WTC11 (cell line): ENCODE results near the gene CREBBP. TPM values are rescaled to one million over a fixed set of nuclear protein-coding genes. Genes with fewer than 3 reads are reported as not detected.

Source experiments
- ATAC-seq: fragments of 200-7000 bp; cut with Tn5 transposase; 2 replicates; pipeline ENCODE4 v1.10.0; 2021; ENCODE audit warnings: mild to moderate bottlenecking, moderate library complexity
- CTCF ChIA-PET: fragments of 300-600 bp; sonication (Branson Sonifier 250); formaldehyde crosslinking; loops from one replicate; lab custom pipeline; 2021; ENCODE audit warnings: antibody characterized with exemption; lab: Charles Lee
- POLR2A ChIA-PET: fragments of 350-600 bp; sonication (Branson Sonifier 250); formaldehyde crosslinking; loops from one replicate; lab custom pipeline; 2021; ENCODE audit warnings: antibody characterized with exemption; lab: Charles Lee
- DNase-seq: peaks from one replicate; pipeline ENCODE4 v3.0.0; 2021; ENCODE audit warnings: low spot score
- H3K27ac Mint-ChIP-seq: 2 replicates; pipeline ENCODE4 v1.8.0; 2021; ENCODE audit warnings: mixed read lengths
- H3K27me3 Mint-ChIP-seq: 2 replicates; pipeline ENCODE4 v1.8.0; 2021; ENCODE audit warnings: low read depth, mild to moderate bottlenecking, moderate library complexity, mixed read lengths
- H3K36me3 Mint-ChIP-seq: 2 replicates; pipeline ENCODE4 v1.8.0; 2021; ENCODE audit warnings: mixed read lengths
- H3K4me1 Mint-ChIP-seq: 2 replicates; pipeline ENCODE4 v1.8.0; 2022; ENCODE audit warnings: mixed read lengths
- H3K4me3 Mint-ChIP-seq: 2 replicates; pipeline ENCODE4 v1.8.0; 2021; ENCODE audit warnings: mild to moderate bottlenecking, moderate library complexity, mixed read lengths
- H3K9me3 Mint-ChIP-seq: 2 replicates; pipeline ENCODE4 v1.8.0; 2021; ENCODE audit warnings: mixed read lengths
- AFF4 ChIP-seq: sonication (generic); formaldehyde crosslinking; IDR thresholded peaks from 2 replicates; pipeline ENCODE4 v1.8.1; 2023; ENCODE audit warnings: mild to moderate bottlenecking, missing genetic modification reagents, borderline replicate concordance
- AR ChIP-seq: fragments of 250-450 bp; sonication (Bioruptor Pico); IDR thresholded peaks from 2 replicates; pipeline ENCODE4 v1.9.0; 2021; ENCODE audit warnings: mild to moderate bottlenecking
- CREB1 ChIP-seq: sonication (generic); formaldehyde crosslinking; IDR thresholded peaks from 2 replicates; pipeline ENCODE4 v1.8.0; 2023; ENCODE audit warnings: mild to moderate bottlenecking, missing genetic modification reagents
- CREM ChIP-seq: sonication (generic); formaldehyde crosslinking; IDR thresholded peaks from 2 replicates; pipeline ENCODE4 v1.8.1; 2022; ENCODE audit warnings: mild to moderate bottlenecking, missing genetic modification reagents, moderate library complexity
- ELF4 ChIP-seq: sonication (generic); formaldehyde crosslinking; IDR thresholded peaks from 2 replicates; pipeline ENCODE4 v1.8.1; 2022; ENCODE audit warnings: low read depth, mild to moderate bottlenecking, moderate library complexity, missing genetic modification reagents
- ESRRA ChIP-seq: sonication (generic); formaldehyde crosslinking; IDR thresholded peaks from 2 replicates; pipeline ENCODE4 v1.8.1; 2022; ENCODE audit warnings: mild to moderate bottlenecking, missing genetic modification reagents, borderline replicate concordance
- KAT7 ChIP-seq: sonication (generic); formaldehyde crosslinking; IDR thresholded peaks from 2 replicates; pipeline ENCODE4 v1.8.1; 2023; ENCODE audit warnings: missing genetic modification reagents, mild to moderate bottlenecking, borderline replicate concordance
- MLX ChIP-seq: sonication (generic); formaldehyde crosslinking; IDR thresholded peaks from 2 replicates; pipeline ENCODE4 v1.8.1; 2023; ENCODE audit warnings: mild to moderate bottlenecking, missing genetic modification reagents, moderate library complexity
- NR3C1 ChIP-seq: sonication (generic); formaldehyde crosslinking; conservative IDR thresholded peaks from 2 replicates; pipeline ENCODE4 v1.8.1; 2023; ENCODE audit warnings: low read depth, mild to moderate bottlenecking, missing genetic modification reagents
- USF2 ChIP-seq: sonication (generic); formaldehyde crosslinking; IDR thresholded peaks from 2 replicates; pipeline ENCODE4 v1.8.1; 2023; ENCODE audit warnings: mild to moderate bottlenecking, missing genetic modification reagents, moderate library complexity
- ZBTB21 ChIP-seq: sonication (generic); formaldehyde crosslinking; IDR thresholded peaks from 2 replicates; pipeline ENCODE4 v1.8.1; 2023; ENCODE audit warnings: mild to moderate bottlenecking, missing genetic modification reagents, borderline replicate concordance
- ZNF416 ChIP-seq: fragments of 250-450 bp; sonication (Bioruptor Pico); IDR thresholded peaks from 2 replicates; pipeline ENCODE4 v1.9.0; 2021; ENCODE audit warnings: mild to moderate bottlenecking, inconsistent platforms
- ZNF512 ChIP-seq: sonication (generic); formaldehyde crosslinking; IDR thresholded peaks from 2 replicates; pipeline ENCODE4 v1.8.1; 2022; ENCODE audit warnings: missing genetic modification reagents, borderline replicate concordance
- total RNA-seq: library from RNA; stranded (reverse); gene quantifications from 3 replicates; pipeline ENCODE4 v1.2.3, GENCODE V29; 2021

The CREBBP gene
- total RNA-seq, 1 experiment from 2014 or later, result 49.6 TPM

GRCh38 chr16:3769942-3770341, 110.6 kb downstream of the CREBBP start:
- ChIA-PET CTCF (no interaction called here), POLR2A (no interaction called here)

GRCh38 chr16:3769013-3769412, 111.5 kb downstream of the CREBBP start:
- no peak for DNase-seq
- POLR2A ChIA-PET, result no interaction called here

More at GRCh38 chr16:3769942-3770341, 110.6 kb downstream of the CREBBP start:
- TF ChIP-seq AFF4 (CRISPR knock-in tag) (no peak), NR3C1 (CRISPR knock-in tag) (no peak), CREB1 (CRISPR knock-in tag) (no peak), MLX (CRISPR knock-in tag) (no peak), KAT7 (CRISPR knock-in tag) (no peak), ELF4 (CRISPR knock-in tag) (no peak), ZNF512 (no peak), ESRRA (CRISPR knock-in tag) (no peak)
- Mint-ChIP-seq H3K4me3 (no peak overlapping the region), H3K9me3 (no peaks in the 10 kb centered on the region), H3K27ac (no peak overlapping the region), H3K27me3 (no peaks in the 10 kb centered on the region), H3K4me1 (no peaks in the 10 kb centered on the region), H3K36me3 (peaks cover 62% of the 10 kb centered on the region)
- ATAC-seq (no peak), DNase-seq (no peak)

More at GRCh38 chr16:3769013-3769412, 111.5 kb downstream of the CREBBP start:
- CTCF ChIA-PET, result no interaction called here
- Mint-ChIP-seq H3K36me3 (peaks cover 58% of the 10 kb centered on the region), H3K4me1 (no peaks in the 10 kb centered on the region), H3K4me3 (no peak overlapping the region), H3K27ac (no peak overlapping the region), H3K9me3 (no peaks in the 10 kb centered on the region), H3K27me3 (no peaks in the 10 kb centered on the region)
- ATAC-seq, result no peak
- TF ChIP-seq ZNF416 (CRISPR knock-in tag) (no peak), USF2 (CRISPR knock-in tag) (no peak), AR (CRISPR knock-in tag) (no peak), ZBTB21 (CRISPR knock-in tag) (no peak), CREM (CRISPR knock-in tag) (no peak)
